ENCODE results near the gene SLIT2. TPM values are rescaled to one million over a fixed set of nuclear protein-coding genes. Genes with fewer than 3 reads are reported as not detected.

SLIT2 gene
- polyA plus RNA-seq, 1 donor from 2014 or later, result 26.4 TPM

- Histone ChIP-seq H3K79me2 (replicated peaks; ENCODE audit: insufficient read depth, low read length) (no peaks in the 10 kb centered on the region), H3K4me2 (ENCODE audit: low read length) (no peak overlapping the region), H2AFZ (ENCODE audit: low read depth, low read length) (no peak overlapping the region), H3K9ac (ENCODE audit: low read length) (no peak overlapping the region), H3K27me3 (ENCODE audit: insufficient read depth, low read depth, low read length) (no peaks in the 10 kb centered on the region), H3K9me3 (ENCODE audit: low read length) (no peaks in the 10 kb centered on the region), H3K27ac (ENCODE audit: low read length) (no peak overlapping the region), H3K36me3 (ENCODE audit: insufficient read depth, low read length) (peaks cover 4% of the 10 kb centered on the region), H3K4me3 (ENCODE audit: low read length) (no peak overlapping the region), H3F3A (ENCODE audit: insufficient read depth, low read length, poor library complexity, severe bottlenecking) (no peaks in the 10 kb centered on the region), H4K20me1 (ENCODE audit: insufficient read depth) (no peaks in the 10 kb centered on the region), H3K9me2 (ENCODE audit: insufficient read depth, low read length) (no peaks in the 10 kb centered on the region)
- TF ChIP-seq TAF1 (IDR thresholded peaks at IDR 0.05; ENCODE audit: low read depth), result no peak
- no peak for TF ChIP-seq EP300 (conservative IDR thresholded peaks at IDR 0.05; ENCODE audit: poor library complexity, severe bottlenecking)
- no peak for TF ChIP-seq EZH2 (IDR thresholded peaks at IDR 0.05; ENCODE audit: borderline replicate concordance, insufficient read depth, low read length, poor library complexity, severe bottlenecking)
- TF ChIP-seq MXI1 (conservative IDR thresholded peaks at IDR 0.05; ENCODE audit: poor library complexity, severe bottlenecking), result no peak
- no peak for TF ChIP-seq REST (IDR thresholded peaks at IDR 0.05; ENCODE audit: borderline replicate concordance)
- no peak for TF ChIP-seq RAD21 (conservative IDR thresholded peaks at IDR 0.05)
- no peak for TF ChIP-seq POLR2AphosphoS5 (IDR thresholded peaks at IDR 0.05)
- TF ChIP-seq CTCF (IDR thresholded peaks at IDR 0.05; ENCODE audit: poor library complexity, severe bottlenecking), result no peak
- TF ChIP-seq SMC3 (conservative IDR thresholded peaks at IDR 0.05; ENCODE audit: poor library complexity), result no peak
Measured at GRCh38 chr4:20264688-20265087, 13.0 kb downstream of the SLIT2 start.

GRCh38 chr4:20265726-20266125 lies 14.0 kb downstream of the SLIT2 start:
- H3F3A ChIP-seq (ENCODE audit: insufficient read depth, low read length, poor library complexity, severe bottlenecking), result no peaks in the 10 kb centered on the region
- H3K36me3 ChIP-seq (ENCODE audit: insufficient read depth, low read length), result peaks cover 4% of the 10 kb centered on the region
- no peaks in the 10 kb centered on the region for H3K9me2 ChIP-seq (ENCODE audit: insufficient read depth, low read length)
- no peak overlapping the region for H3K4me3 ChIP-seq (ENCODE audit: low read length)
- TF ChIP-seq CTCF (IDR thresholded peaks at IDR 0.05; ENCODE audit: poor library complexity, severe bottlenecking) (no peak), POLR2AphosphoS5 (IDR thresholded peaks at IDR 0.05) (no peak), RAD21 (conservative IDR thresholded peaks at IDR 0.05) (no peak), EP300 (conservative IDR thresholded peaks at IDR 0.05; ENCODE audit: poor library complexity, severe bottlenecking) (no peak), EZH2 (IDR thresholded peaks at IDR 0.05; ENCODE audit: borderline replicate concordance, insufficient read depth, low read length, poor library complexity, severe bottlenecking) (no peak), TAF1 (IDR thresholded peaks at IDR 0.05; ENCODE audit: low read depth) (no peak), REST (IDR thresholded peaks at IDR 0.05; ENCODE audit: borderline replicate concordance) (no peak), SMC3 (conservative IDR thresholded peaks at IDR 0.05; ENCODE audit: poor library complexity) (no peak), MXI1 (conservative IDR thresholded peaks at IDR 0.05; ENCODE audit: poor library complexity, severe bottlenecking) (no peak)
- H3K79me2 ChIP-seq (replicated peaks; ENCODE audit: insufficient read depth, low read length), result no peaks in the 10 kb centered on the region
- H3K4me2 ChIP-seq (ENCODE audit: low read length), result no peak overlapping the region
- no peak overlapping the region for H3K9ac ChIP-seq (ENCODE audit: low read length)
- H3K27me3 ChIP-seq (ENCODE audit: insufficient read depth, low read depth, low read length), result no peaks in the 10 kb centered on the region
- no peak overlapping the region for H3K27ac ChIP-seq (ENCODE audit: low read length)
- H2AFZ ChIP-seq (ENCODE audit: low read depth, low read length), result no peak overlapping the region
- no peaks in the 10 kb centered on the region for H4K20me1 ChIP-seq (ENCODE audit: insufficient read depth)
- no peaks in the 10 kb centered on the region for H3K9me3 ChIP-seq (ENCODE audit: low read length)
